Bladder microvascular endothelial cell (primary cell): ENCODE results near the gene ZNF577. TPM values are rescaled to one million over a fixed set of nuclear protein-coding genes. Genes with fewer than 3 reads are reported as not detected.

Experiments
- total RNA-seq: library from RNA; depleted of rRNA; stranded (reverse); fragments of >200 nt; gene quantifications from 2 replicates; pipeline ENCODE4 v1.2.3, GENCODE V29; 2014

ZNF577 gene
- total RNA-seq = 1.6 and 6.9 TPM in 2 replicates

DNA sequence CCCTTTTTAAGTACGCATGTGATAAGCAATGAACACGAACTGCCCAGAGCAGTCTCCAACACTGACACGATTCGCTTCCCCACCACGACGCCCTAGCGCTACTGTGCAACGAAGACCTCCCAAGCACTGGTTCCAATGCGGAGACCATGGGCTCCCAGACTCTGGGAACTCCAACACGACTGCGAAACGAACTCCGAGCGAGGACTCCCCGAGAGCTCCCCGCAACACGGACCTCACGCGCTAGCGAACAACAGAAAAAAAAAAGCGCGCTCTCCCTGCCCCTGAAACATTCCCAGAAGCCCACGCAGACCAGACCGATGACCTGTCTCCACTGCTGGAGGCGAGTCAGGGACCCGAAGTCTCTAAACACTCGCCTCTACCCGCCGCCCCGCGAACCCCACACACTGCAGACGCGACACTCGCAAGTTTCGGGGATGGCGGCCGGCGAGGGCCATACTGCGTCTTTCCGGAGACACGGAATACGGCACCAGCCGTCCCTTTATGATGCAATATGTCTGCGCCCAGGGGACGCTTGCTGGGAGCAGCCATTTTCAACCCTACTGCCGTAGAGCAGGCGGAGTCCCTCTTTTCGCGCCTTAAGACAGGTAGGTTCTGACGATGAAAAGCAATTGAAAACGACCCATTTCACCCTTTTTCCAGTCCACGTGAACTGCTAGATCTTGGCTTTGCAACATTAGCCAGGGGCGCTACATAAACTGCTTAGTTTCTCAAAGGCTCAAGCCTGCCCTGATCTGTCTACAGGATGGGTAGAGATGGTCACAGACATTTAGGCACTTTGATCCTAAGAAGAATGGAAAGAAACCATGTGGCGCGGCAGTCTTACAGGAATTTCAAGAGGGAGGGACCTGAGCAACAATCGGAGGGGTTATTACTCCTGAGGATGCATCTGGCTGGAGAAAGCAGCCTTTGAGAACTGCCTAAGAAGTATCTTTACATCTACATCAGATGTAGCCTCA, at the start of gene ZNF577:
Gene ZNF577 (minus strand): TSS at position 430 of the 977 bp plus-strand sequence. CDS start 7,569 bp downstream, outside the sequence.

DNA sequence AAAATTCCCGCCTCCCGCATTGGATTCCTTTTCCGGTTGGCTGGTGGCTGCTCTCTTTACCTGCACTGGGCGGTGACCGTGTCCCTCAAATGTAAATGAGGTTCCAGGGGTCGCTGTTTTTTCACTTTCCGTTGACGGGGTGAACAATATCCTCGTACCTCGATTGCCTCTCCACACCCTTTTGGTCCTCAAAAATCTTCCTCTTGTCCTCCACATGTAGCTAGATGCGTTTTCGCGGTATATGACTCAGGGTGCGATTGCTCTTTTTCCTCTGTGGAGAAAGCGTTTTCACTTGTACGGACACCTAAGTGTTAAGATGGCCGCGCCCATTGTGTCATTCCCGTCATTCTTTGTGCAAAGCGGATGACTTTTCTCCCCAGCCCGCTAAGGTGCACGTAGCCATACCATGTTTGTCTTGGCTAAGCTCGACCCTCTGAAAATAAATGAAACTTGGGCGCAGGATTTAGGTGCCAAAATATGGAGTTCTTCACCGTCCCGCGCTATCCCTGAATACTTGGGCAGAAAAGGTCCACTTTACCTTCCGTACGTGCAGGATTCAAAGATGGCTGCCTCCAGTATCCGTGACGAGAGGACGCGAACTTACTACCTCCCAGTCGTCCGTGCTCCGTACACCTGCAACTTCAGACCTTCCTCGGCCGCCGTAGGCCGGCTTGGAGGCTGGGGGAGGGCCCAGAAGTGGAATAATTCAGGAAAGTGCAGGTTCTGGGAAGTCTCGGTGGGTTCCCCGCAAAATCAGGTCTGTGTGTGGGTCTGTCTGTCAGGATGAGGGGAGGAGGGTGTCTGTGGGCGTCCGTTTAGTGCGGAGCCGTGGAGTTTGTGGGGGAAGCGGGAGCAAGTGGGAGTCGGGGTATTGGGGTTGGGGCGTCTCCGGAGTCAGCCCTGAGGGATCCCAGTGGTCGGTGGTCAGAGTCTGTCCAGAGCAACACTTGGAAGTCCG, 39.3 kb upstream of the ZNF577 start, which contains the start of gene ZNF613:
Gene ZNF613 (plus strand): TSS at position 689 of the 958 bp plus-strand sequence. CDS start 8,749 bp downstream, outside the sequence.

DNA sequence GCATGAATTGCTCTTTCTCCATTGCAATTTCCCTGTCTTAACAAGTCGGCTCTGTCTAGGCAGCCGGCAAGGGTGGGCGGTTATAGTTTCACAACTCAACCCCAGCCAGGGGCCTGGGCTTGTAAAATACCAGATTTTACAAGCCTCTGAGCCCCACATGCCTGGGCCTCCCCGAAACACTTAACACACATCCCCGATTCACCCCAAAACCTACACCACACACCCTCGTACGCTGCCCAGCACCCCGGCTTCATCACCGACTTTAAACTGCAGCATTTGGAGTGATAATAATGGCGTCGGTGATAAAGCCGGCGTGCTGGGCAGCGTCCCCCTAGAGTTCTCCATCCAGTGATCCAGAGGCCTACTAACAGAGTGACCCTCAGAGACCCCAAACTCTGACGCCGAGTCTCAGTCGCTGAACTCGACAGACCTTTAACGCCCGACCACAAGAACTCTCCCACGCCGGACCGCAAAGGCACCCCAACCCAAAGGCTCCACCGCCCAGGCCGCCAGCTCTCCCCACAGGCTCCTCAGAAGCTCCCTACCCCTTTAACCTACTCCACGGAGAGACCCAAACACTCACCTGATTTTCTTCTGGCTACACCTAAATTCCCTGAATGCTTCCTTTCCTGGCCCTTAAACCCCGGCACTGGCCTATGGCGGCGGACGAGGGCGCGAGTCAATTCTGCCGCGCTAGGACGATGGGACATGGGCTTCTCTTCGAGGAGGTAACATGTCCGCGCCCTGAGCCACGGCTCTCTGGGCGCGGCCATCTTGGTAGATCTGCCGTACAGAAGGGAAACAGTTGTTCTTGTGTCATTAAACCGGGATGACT, 16.8 kb upstream of the ZNF577 start, which contains the start of gene ZNF649:
Gene ZNF649 (minus strand): TSS at position 687 of the 835 bp plus-strand sequence. CDS start 4,910 bp downstream, outside the sequence.

Other genes with a start within 250 kb of the ZNF577 start
- 0.13 TPM in 1 of 2 replicates, not detected in the other for gene SIGLEC14, start 241.1 kb downstream of the ZNF577 start, total RNA-seq
- gene SPACA6, start 194.6 kb downstream of the ZNF577 start, total RNA-seq = 4.7 and 8.5 TPM in 2 replicates
- not detected in 2 replicates for gene HAS1, start 164.0 kb downstream of the ZNF577 start, total RNA-seq
- not detected in 2 replicates for gene FPR1, start 136.1 kb downstream of the ZNF577 start, total RNA-seq
- not detected in 2 replicates for gene FPR2, start 126.8 kb downstream of the ZNF577 start, total RNA-seq
- gene FPR3, start 92.8 kb downstream of the ZNF577 start, total RNA-seq = not detected in 2 replicates
- 4.4 and 11.0 TPM in 2 replicates for gene ZNF649, start 17.1 kb upstream of the ZNF577 start, total RNA-seq
- gene ZNF613, start 39.5 kb upstream of the ZNF577 start, total RNA-seq = 5.3 and 14.6 TPM in 2 replicates
- gene ZNF350, start 98.9 kb upstream of the ZNF577 start, total RNA-seq = 6.2 and 11.2 TPM in 2 replicates
- gene ZNF615, start 120.3 kb upstream of the ZNF577 start, total RNA-seq = 7.9 and 11.8 TPM in 2 replicates
- 6.5 and 9.4 TPM in 2 replicates for gene ZNF614, start 140.4 kb upstream of the ZNF577 start, total RNA-seq
- gene ZNF432, start 160.9 kb upstream of the ZNF577 start, total RNA-seq = 3.9 and 8.4 TPM in 2 replicates
- gene ZNF841, start 207.8 kb upstream of the ZNF577 start, total RNA-seq = 9.4 and 20.1 TPM in 2 replicates